Prostate gland (tissue), 2 donors: ENCODE results near the gene PGAP6. TPM values are rescaled to one million over a fixed set of nuclear protein-coding genes. Genes with fewer than 3 reads are reported as not detected.

Source experiments
- DNase-seq: peaks from one replicate; pipeline ENCODE4 v3.0.0-alpha.2; 2019; ENCODE audit warnings: low spot score
- H3K27ac ChIP-seq, 2 donors: fragments of 200-600 bp; sonication (generic); 2 replicates each; pipeline ENCODE4 v1.5.1; 2017 to 2019
- H3K27me3 ChIP-seq: fragments of 200-600 bp; sonication (generic); replicated peaks from 2 replicates; pipeline ENCODE4 v1.5.1; 2019; ENCODE audit not compliant: insufficient read depth
- H3K36me3 ChIP-seq, 2 donors: fragments of 200-600 bp; sonication (generic); 1 replicate in 1 of 2; 2 replicates in 1 of 2; pipeline versions ENCODE4 v1.5.1 to v1.8.1; 2017 to 2019
- H3K4me1 ChIP-seq: fragments of 200-600 bp; sonication (generic); replicated peaks from 2 replicates; pipeline ENCODE4 v1.5.1; 2019
- H3K4me3 ChIP-seq, 2 donors: fragments of 200-600 bp; sonication (generic); 2 replicates each; pipeline ENCODE4 v1.5.1; 2017 to 2019
- H3K9me3 ChIP-seq: fragments of 200-600 bp; sonication (generic); 2 replicates; pipeline ENCODE4 v1.5.1; 2017
- POLR2A ChIP-seq: fragments of 450-650 bp; IDR thresholded peaks from one replicate; pipeline ENCODE4 v1.6.1; 2016; ENCODE audit warnings: antibody characterized with exemption, mild to moderate bottlenecking
- POLR2AphosphoS5 ChIP-seq: sonication (generic); formaldehyde crosslinking; IDR thresholded peaks from one replicate; pipeline ENCODE4 v1.6.1; 2017; ENCODE audit warnings: antibody characterized with exemption
- WGBS: methylation state at CpG from one replicate; pipeline ENCODE4 v1.1.5; 2018; 5-methylcytosine and 5-hydroxymethylcytosine counted together
- intact Hi-C: fragments of 100-400 bp; cut with DNase I; formaldehyde crosslinking; loops from one replicate; pipeline ENCODE4 v1.14.2; 2022
- total RNA-seq, 2 donors: library from RNA; depleted of rRNA; stranded (reverse); fragments of >200 nt; gene quantifications; one replicate each; pipeline ENCODE4 v1.1.0, GENCODE V29; 2016
- TF ChIP-seq, protein P1 (sequence below), 4 experiments: fragments of 200-600 bp in 2 of 4; fragments of 450-650 bp in 2 of 4; sonication (generic) in 2 of 4; IDR thresholded peaks; 1 replicate in 3 of 4; 2 replicates in 1 of 4; pipeline ENCODE4 v1.5.1; 2016 to 2019; ENCODE audit warnings: antibody characterized with exemption in 4 of 4, mild to moderate bottlenecking in 2 of 4, moderate library complexity in 2 of 4

Gene PGAP6
- total RNA-seq, 2 donors from 2014 or later = 36.8 to 207 TPM

DNA sequence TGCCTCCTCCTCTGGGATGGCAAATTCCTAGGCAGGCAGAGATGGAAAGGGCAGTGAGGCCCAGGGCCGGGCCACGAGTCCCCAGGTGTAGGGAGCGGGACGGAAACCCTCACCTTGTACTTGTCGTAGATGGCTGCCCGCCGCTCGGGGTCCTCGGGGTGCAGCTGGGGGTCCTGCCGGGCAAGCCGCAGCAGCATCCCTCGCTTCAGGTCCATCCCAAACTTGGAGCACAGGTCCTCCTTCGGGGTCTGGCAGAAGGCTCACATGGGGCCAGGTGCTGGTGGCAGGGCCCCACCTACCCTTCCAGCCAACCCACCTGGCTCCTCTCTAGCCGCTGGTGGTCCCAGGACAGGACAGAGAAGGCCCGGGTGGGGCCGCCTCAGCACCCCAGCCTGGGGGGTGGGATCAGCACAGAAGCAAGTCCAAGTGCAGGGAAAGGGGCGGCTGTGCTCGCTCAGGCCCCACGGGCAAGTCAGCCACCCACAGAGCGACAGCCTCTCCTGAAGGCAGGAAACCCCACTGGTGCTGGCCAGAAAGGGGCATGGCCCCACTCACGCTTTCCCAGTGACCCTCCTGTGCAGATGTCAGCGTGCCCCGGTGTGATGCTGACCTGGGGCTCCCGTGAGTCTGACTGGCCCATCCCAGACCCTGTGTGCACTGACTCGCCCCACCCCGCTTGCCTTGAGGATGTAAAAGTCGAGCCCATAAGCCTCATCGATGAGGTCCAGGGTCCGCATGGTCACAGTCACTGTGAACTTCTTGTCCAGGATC is 13.2 kb downstream of the PGAP6 start:
- DNase-seq = no peak
- H3K9me3 ChIP-seq = no peaks in the 10 kb centered on the region

DNA sequence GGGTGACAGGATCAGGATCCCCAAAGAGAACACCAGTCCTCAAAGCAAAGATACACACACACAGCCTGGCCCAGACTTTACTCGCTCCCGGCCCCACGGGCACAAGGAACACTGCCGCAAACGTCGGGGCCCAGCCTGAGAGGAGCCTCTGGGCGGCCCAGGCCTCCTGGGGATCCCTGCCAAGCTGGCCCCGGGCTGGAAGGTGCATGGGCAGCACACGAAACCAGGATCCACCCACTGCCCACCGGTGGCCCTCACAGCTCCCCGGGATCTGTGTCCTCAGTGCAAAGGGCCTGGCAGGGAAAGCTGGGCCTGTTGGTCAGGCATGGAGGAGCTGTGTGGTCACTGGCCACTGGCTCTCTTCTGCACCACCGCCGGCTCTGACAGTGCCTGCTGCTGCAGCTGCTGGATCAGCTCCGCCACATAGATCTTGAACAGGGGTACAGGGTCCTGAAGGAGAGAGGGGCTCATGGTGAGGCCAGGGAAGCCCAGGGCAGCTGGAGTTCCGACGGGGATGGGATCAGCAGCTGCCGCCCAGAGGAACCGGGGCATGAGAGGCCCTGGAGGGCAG is 14.4 kb downstream of the PGAP6 start:
- intact Hi-C loops = no loop called here
- TF ChIP-seq, protein P1, sequence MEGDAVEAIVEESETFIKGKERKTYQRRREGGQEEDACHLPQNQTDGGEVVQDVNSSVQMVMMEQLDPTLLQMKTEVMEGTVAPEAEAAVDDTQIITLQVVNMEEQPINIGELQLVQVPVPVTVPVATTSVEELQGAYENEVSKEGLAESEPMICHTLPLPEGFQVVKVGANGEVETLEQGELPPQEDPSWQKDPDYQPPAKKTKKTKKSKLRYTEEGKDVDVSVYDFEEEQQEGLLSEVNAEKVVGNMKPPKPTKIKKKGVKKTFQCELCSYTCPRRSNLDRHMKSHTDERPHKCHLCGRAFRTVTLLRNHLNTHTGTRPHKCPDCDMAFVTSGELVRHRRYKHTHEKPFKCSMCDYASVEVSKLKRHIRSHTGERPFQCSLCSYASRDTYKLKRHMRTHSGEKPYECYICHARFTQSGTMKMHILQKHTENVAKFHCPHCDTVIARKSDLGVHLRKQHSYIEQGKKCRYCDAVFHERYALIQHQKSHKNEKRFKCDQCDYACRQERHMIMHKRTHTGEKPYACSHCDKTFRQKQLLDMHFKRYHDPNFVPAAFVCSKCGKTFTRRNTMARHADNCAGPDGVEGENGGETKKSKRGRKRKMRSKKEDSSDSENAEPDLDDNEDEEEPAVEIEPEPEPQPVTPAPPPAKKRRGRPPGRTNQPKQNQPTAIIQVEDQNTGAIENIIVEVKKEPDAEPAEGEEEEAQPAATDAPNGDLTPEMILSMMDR (IDR thresholded peaks at IDR 0.05) = no peak
- TF ChIP-seq POLR2A (no peak), POLR2AphosphoS5 (no peak)
- Histone ChIP-seq H3K36me3 (peaks cover 0 to 24% of the 10 kb centered on the region in 2 donors), H3K9me3 (no peaks in the 10 kb centered on the region), H3K27ac (no peak overlapping the region), H3K4me3 (no peak overlapping the region), H3K4me1 (peaks cover 7% of the 10 kb centered on the region), H3K27me3 (no peaks in the 10 kb centered on the region)
- 95% methylated on average over 18 of the region's 18 CpGs for WGBS
- DNase-seq = no peak

More for the DNA sequence above, 13.2 kb downstream of the PGAP6 start:
- intact Hi-C loops = no loop called here
- Histone ChIP-seq H3K27me3 (no peaks in the 10 kb centered on the region), H3K4me3 (no peak overlapping the region), H3K27ac (no peak overlapping the region), H3K36me3 (peaks cover 0 to 24% of the 10 kb centered on the region in 2 donors), H3K4me1 (peaks cover 7% of the 10 kb centered on the region)
- WGBS = 96% methylated on average over 22 of the region's 29 CpGs
- TF ChIP-seq, protein P1 (IDR thresholded peaks at IDR 0.05) = no peak
- TF ChIP-seq POLR2A (no peak), POLR2AphosphoS5 (no peak)

DNA sequence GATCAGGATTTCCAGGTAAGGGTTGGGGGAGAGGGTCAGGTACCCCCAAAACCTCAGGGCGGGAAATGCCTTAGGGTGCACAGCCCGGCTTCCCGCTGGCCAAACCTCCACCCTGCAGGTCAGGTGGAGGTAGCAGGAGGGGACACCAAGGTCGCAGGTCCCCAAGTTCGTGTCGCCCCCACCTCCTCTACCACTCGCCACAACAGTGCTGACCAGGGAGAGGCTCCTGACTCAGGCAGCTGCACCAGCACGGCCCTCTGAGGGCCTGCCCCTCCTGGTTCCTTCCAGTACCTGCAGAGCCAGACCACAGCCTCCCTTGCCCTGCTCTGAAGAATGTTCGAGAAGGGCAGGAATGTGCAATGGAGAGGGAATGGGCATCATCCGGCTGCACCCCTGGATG is 15.3 kb downstream of the PGAP6 start:
- 86% methylated on average over 9 of the region's 10 CpGs for WGBS

DNA sequence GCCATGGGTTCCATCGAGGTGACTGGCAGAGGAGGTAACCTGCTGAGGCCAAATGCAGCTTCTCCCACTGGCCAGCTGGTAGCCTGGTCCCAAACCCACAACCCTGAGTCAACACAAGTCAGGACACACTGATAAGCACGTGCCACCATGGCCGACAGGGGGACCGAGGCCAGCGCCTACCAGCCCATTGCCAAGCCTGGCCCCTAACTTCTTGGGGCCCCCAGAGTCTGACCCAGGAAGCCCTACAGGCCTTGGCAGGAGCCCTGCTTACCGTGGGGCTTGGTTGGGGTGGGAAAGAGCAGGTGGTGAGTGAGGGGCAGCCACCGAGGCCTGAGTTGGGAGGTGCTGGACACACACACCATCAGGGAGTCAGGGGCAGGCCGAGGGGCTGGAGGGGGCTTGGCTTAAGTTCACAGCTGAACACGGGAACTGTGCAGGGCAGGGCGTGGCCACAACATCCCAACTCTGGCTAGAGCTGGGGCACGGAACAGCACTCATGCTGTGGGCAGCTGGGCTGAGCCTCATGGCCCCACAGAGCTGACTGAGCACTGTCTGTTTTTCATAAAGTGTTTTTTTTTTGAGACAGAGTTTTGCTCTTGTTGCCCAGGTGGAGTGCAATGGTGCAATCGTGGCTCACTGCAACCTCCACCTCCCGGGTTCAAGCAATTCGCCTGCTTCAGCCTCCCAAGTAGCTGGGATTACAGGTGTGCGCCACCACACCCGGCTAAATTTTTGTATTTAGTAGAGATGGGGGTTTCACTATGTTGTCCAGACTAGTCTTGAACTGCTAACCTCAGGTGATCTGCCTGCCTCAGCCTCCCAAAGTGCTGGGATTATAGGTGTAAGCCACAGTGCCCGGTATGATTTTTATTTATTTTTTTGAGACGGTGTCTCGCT is 16.9 kb downstream of the PGAP6 start:
- Histone ChIP-seq H3K27ac (no peak overlapping the region), H3K4me3 (no peak overlapping the region), H3K27me3 (no peaks in the 10 kb centered on the region), H3K9me3 (no peaks in the 10 kb centered on the region), H3K4me1 (peaks cover 5% of the 10 kb centered on the region), H3K36me3 (peaks cover 0 to 16% of the 10 kb centered on the region in 2 donors)
- no peak for DNase-seq
- TF ChIP-seq POLR2AphosphoS5 (no peak), POLR2A (no peak)
- TF ChIP-seq, protein P1 (IDR thresholded peaks at IDR 0.05) = no peak
- WGBS = 60% methylated on average over 19 of the region's 19 CpGs
- intact Hi-C loops = loop anchor here (5.0 kb wide), 1 partner anchor 258 kb away; no protein-coding TSS in a partner anchor

More for the DNA sequence above, 15.3 kb downstream of the PGAP6 start:
- H3K9me3 ChIP-seq = no peaks in the 10 kb centered on the region
- intact Hi-C loops = no loop called here
- peaks cover 0 to 16% of the 10 kb centered on the region in 2 donors for H3K36me3 ChIP-seq
- TF ChIP-seq, protein P1 (IDR thresholded peaks at IDR 0.05) = no peak
- TF ChIP-seq POLR2A = no peak
- no peak for TF ChIP-seq POLR2AphosphoS5
- H3K4me1 ChIP-seq = peaks cover 7% of the 10 kb centered on the region
- no peak overlapping the region for H3K4me3 ChIP-seq
- DNase-seq = no peak
- no peaks in the 10 kb centered on the region for H3K27me3 ChIP-seq
- no peak overlapping the region for H3K27ac ChIP-seq
